ENCODE data around the gene DDX3X. TPM values are rescaled to one million over a fixed set of nuclear protein-coding genes. Genes with fewer than 3 reads are reported as not detected.

The DDX3X gene
- total and polyA plus RNA-seq, 9 of the 15 experiments (the other 6 are each of a cell fraction or from before 2014, with no cell fraction given), result 51.3 to 232 (median 138) TPM

- TF ChIP-seq ZC3H8 (IDR thresholded peaks at IDR 0.05) (no peak), PRMT5 (CRISPR knock-in tag; IDR thresholded peaks at IDR 0.05) (no peak), SAFB (IDR thresholded peaks at IDR 0.05; ENCODE audit: borderline replicate concordance, low read depth, low read length) (no peak), HNRNPUL1 (IDR thresholded peaks at IDR 0.05; ENCODE audit: low read length) (no peak), ELF2 (CRISPR knock-in tag; IDR thresholded peaks at IDR 0.05) (no peak), ZNF407 (IDR thresholded peaks at IDR 0.05; ENCODE audit: low read depth) (no peak), NRF1 (conservative IDR thresholded peaks at IDR 0.05 in 1 of 2, IDR thresholded peaks at IDR 0.05 in 1 of 2) (peak; percentile 82 to 84), HMGXB4 (CRISPR knock-in tag; IDR thresholded peaks at IDR 0.05) (no peak), HMG20A (CRISPR knock-in tag; conservative IDR thresholded peaks at IDR 0.05) (no peak), ZNF354B (CRISPR knock-in tag; IDR thresholded peaks at IDR 0.05) (no peak), BCL6 (CRISPR knock-in tag; IDR thresholded peaks at IDR 0.05) (no peak), MTA3 (IDR thresholded peaks at IDR 0.05; ENCODE audit: borderline replicate concordance) (no peak), CREB3 (tag; conservative IDR thresholded peaks at IDR 0.05; ENCODE audit: low read depth) (no peak), ZNF217 (CRISPR knock-in tag; IDR thresholded peaks at IDR 0.05) (no peak), RAD51 (IDR thresholded peaks at IDR 0.05; ENCODE audit: borderline replicate concordance, low read depth) (peak; percentile 95), ARID3B (CRISPR knock-in tag; IDR thresholded peaks at IDR 0.05; ENCODE audit: borderline replicate concordance) (no peak)
Measured at GRCh38 chrX:41333003-41333743, 789 bp upstream of the DDX3X start (continued).
